ENCODE data around the gene E2F8.
A peak's percentile ranks its signal among the peaks of the same experiment; 100 is the strongest.
"Not testable (repeated sequence)": the region's sequence is repeated elsewhere in the genome, so short reads cannot be mapped to it uniquely, and the experiment has no call there.

The E2F8 gene

GRCh38 chr11:19240420-19241259 is at the start of gene E2F8:
Gene E2F8 (minus strand): TSS chr11:19240945. CDS start chr11:19240121, 824 bp downstream.
- DNase-seq, result peak; percentile 93 to 95

GRCh38 chr11:19290356-19290755 is 49.6 kb upstream of the E2F8 start:
- DNase-seq, result no peak

DNA sequence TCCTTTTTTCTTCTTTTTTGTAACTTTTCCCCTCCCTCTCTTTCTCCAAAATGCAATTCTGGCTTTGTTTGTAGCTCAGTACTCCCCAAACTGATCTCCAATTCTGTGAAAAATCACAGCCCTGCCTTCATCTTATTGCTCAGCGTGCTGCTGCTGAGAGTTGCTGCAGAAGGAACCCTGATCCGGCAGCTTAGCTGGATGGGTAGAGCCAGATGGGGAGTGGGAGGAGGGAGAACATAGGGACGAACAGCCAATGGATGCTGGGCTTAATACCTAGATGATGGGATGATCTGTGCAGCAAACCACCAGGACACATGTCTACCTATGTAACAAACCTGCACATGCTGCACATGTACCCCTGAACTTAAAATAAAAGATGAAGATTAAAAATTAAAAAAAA is 47.5 kb upstream of the E2F8 start:
- DNase-seq, result no peak

- DNase-seq, result no peak
These were observed 45.7 kb upstream of the E2F8 start for GRCh38 chr11:19286411-19286810.

DNA sequence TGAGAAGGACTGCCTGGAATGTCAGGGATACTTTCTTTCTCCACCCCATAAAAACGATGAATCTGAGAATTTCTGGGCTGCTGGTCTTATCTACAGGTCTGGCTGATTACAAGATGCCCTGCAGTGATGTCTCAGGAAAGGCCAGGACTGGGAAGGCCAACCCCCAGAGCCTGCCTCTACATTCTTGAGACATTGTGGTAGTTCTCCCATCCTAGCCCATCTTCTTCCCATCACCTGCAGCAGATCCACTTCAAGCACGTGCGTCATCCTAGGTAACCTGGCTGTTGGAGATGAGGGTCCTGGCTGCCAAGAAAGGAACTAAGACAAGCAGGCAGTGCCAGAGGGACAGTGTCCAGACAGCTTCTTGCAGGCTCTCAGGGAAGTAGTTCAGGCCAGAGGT is 44.1 kb upstream of the E2F8 start:
- no peak for DNase-seq

DNA sequence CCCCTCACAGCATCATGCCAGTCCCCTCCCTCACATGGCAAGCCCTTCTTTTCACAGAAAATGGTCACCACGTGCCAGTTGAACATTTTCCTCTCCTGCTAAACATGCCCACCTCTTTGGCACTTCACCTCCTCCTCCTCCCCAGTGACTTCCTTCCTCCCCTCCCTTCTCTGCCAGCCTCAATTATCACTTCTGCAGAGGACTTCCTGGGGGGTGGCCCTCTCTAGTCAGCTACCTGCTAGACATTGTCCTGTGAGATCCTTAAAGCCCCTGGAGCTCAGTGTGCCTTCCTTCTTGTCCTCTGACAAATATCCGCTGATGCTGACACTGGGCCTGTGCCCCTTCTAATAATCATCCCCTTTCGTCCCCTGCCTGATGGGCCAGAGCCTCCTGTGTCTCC is 43.2 kb upstream of the E2F8 start:
- no peak for DNase-seq

DNA sequence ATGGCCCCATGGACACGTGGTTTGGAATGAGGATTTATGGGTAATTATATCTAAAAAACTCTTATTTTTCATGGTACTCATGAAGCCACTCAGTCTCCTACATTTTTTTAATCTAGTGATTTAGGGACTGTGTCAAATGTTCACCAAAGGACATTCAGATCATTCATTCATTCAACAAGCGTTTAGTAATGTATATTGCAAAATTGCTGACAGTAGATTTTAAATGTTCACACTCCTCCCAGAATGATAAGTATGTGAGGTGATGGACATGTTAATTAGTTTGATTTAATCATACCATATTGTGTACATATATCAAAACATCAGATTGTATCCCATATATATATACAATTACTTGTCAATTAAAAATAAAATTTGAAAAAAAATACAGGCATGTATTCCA is 40.8 kb upstream of the E2F8 start:
- no peak for DNase-seq

- DNase-seq, result no peak
These were observed 40.3 kb upstream of the E2F8 start for GRCh38 chr11:19281041-19281440.

- no peak for DNase-seq
These were observed 38.7 kb upstream of the E2F8 start for GRCh38 chr11:19279451-19279850.

GRCh38 chr11:19276859-19277808 is 36.4 kb upstream of the E2F8 start:
- no peak for DNase-seq

GRCh38 chr11:19275496-19275895 is 34.8 kb upstream of the E2F8 start:
- no peak for DNase-seq

GRCh38 chr11:19273219-19273618 is 32.5 kb upstream of the E2F8 start:
- DNase-seq, result not testable (repeated sequence)

DNA sequence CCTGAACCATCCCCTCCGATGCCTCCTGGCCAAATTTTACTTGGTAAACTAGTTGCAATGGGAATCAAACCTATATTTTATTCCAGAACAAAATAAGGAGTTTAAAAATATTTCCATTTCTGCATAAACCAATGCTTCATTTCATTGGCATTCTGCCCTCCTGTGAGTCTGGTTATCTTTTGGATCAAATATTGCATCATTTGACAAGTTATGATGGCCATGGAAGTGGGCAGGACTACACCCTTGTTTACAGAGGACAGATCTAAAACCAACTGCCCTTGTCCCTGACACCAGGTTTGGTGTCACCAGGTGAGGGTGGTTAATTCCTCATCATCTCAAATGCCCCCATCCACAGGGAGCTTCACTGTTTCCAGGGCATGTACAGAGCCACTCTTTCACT is 28.2 kb upstream of the E2F8 start:
- DNase-seq, result no peak

GRCh38 chr11:19267567-19267966 is 26.8 kb upstream of the E2F8 start:
- DNase-seq, result no peak

DNA sequence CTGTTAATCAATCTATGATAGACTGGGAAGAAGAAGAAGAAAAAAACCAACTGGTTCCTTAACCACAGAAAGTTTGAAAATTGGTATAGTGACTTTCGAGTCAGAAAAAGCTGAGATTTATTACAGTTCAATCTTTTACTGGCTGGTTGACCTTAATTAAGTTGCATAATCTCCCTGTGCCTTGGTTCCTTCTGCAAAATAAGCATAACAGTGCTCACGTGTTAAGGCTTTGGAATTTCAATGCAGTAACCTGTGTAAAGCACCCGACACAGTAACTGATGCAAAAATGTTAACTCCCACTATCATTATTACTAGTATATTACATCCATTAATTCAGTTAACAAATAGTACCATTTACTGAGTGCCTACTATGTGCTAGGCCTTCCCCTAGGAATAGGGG is 22.6 kb upstream of the E2F8 start:
- DNase-seq, result no peak

DNA sequence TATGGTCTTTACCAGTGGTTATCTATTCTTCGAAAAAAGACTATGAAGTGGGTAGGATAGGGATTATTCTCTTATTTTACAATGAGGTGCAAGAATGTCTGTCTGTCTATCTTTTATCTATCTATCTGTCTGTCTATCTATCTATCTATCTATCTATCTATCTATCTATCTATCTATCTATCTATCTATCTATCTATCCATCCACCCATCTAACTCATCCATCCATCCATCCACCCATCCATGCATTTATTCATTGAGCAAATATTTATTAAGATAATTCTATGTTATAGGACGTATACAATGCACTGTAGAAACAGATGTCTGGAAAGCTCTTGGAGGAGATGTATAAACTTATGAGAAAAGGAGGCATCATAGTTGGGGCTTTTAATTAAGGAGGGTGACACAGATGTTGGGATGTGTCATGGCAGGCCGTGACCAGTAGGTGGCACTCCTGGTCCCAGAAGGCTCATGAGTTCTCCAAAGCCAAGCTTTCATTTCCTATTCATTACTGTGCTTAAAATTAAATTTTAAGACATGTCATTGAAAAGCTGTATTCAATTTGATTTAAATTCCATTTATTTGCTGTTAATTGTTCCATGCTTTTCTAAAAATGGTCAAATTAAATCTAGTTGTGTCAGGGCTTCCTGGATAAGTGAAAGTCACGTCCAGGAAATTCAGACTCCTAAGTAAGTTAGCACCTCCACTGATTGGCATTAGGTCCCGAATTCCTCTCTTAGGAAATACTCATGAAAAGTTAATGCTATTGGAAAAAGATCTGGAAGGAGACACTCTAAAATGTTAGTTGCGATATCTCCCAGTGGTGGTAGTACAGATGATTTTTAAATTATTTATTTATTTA is 19.0 kb upstream of the E2F8 start:
- DNase-seq, result peak in 1 of 2 experiments; percentile 19

GRCh38 chr11:19258641-19259230 is 18.0 kb upstream of the E2F8 start:
- DNase-seq, result peak in 1 of 2 experiments; percentile 73

DNA sequence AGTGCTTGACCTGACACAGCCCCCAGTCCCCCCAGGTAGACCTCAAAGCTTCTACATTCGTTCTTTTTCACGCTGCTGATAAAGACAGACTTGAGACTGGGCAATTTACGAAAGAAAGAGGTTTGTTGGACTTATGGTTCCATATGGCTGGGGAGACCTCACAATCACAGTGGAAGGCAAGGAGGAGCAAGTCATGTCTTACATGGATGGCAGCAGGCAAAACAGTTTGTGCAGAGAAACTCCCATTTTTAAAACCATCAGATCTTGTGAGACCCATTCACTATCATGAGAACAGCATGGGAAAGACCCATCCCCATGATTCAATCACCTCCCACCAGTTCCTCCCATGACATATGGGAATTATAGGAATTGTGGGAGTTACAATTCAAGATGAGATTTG is 13.7 kb upstream of the E2F8 start:
- not testable (repeated sequence) for DNase-seq

DNA sequence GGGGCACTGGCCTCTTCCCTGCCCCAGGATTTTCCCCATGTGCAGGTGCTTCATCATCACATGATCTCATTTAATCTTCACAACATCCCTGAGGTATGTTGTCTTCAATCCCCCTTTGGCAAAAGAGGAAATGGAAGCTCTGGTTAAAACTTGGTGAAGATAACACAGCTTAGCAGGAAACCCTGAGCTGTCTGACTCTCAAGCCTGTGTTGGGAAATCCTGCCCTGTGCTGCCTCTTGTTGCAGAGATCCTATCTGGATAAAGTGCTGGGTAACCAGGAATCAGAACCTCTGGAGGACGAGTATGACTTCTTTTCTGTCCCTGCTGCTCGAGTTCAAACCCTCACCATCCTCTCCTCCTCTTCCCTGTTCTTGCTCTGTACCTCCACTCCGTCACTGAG is 13.1 kb upstream of the E2F8 start:
- DNase-seq, result no peak

DNA sequence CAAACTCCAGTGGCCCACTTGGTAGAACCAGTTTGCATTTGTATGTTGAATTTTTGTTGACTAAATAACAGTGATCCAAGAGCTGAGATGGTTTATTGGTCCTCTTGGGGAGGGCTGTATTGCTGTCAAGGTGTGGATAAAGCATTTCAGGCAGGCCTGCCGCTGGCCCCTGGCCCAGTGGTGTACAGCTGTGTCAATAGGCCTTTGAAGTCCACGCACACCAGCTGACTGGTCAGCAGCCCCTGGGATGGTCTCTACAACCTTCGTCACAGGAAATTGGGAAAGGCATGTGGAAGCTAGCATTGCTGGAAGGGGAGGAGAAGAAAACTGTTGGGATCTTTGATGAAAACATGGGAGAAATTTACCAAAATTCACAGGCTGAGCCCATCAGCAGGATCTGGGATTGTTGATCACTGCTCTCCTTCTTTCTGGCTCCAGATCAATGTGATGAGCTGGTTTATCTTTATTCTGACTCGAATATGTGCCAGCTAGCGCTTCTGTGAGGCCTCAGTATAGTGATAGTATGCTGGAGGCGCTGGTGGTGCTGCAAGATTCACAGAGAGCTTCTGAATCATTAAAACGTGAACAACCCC is 12.5 kb upstream of the E2F8 start:
- no peak for DNase-seq

DNA sequence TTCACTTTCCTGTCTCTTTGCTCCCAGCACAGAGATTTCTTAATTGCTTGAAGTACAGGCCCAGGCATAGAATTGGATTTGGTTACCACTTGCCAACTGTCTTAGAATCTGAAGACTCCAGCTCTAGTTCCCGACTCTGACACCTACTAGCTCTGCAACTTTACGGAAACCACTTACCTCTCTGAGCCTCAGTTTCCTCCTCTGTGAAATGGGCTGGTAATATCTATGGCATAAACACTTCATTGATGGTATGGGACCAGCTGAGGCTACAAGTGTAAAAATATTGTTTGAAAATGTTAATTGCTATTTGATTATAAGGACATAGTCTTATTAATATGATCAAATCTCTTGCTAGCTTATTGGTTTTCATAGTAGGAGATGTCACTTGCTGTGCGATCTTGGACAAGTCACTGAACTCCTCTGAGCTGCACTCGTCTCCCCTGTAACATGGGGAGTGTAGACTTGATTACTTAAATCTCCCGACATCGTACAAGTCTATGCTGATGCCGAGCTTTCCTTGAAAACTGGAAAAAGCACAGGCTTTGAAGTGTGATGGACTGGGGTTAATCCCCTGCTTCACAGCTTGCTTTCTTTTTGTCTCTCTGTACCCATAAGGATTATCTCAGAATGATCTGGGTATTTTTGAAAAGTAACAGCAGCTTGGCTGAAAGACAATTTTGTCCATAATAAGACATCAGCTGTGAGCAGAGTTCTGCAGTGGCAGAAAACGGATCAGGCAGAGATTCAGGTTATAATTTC is 11.8 kb upstream of the E2F8 start:
- DNase-seq, result no peak

All from NCI-H1930 (cell line).